ENCODE data around the gene ARID3A. TPM values are rescaled to one million over a fixed set of nuclear protein-coding genes. Genes with fewer than 3 reads are reported as not detected.

ARID3A gene
- total and polyA plus RNA-seq, 2 of the 8 experiments (the other 6 are each of a cell fraction or from before 2014, with no cell fraction given) = 40.5 to 77.4 TPM

GRCh38 chr19:955803-956765 is 30.2 kb downstream of the ARID3A start:
- Histone ChIP-seq H2AFZ (ENCODE audit: low read length) (no peak overlapping the region), H3K56ac (replicated peaks; ENCODE audit: insufficient read length, low read depth, low read length) (no peak overlapping the region), H3K79me1 (ENCODE audit: low read depth, low read length) (peaks cover 11% of the 10 kb centered on the region), H3K27me3 (replicated peaks in 1 of 4; ENCODE audit: control insufficient read depth in 3 of 4, extremely low read depth in 1 of 4, insufficient read depth in 3 of 4, low read length in 3 of 4) (no peaks in the 10 kb centered on the region), H4K5ac (ENCODE audit: insufficient read length, low read depth, low read length) (peak overlapping the region; percentile 36), H2BK5ac (ENCODE audit: low read depth, low read length) (peak overlapping the region; percentile 78), H3K23ac (ENCODE audit: insufficient read length) (no peak overlapping the region), H2BK20ac (ENCODE audit: low read length) (peak overlapping the region; percentile 48; the same call in 1 of the 2 replicates), H3K4me2 (ENCODE audit: insufficient read depth in 1 of 2, low read depth in 2 of 2, low read length in 2 of 2) (no peak overlapping the region; a peak in 1 of 4 replicates), H3K14ac (ENCODE audit: insufficient read length) (no peak overlapping the region), H2BK120ac (replicated peaks; ENCODE audit: low read depth, low read length) (peak overlapping the region; percentile 33), H3K79me2 (ENCODE audit: control insufficient read depth in 1 of 2, insufficient read depth in 2 of 2, low read length in 2 of 2) (peaks cover 0 to 29% of the 10 kb centered on the region in 2 experiments; a peak in 1 of 4 replicates), H3K18ac (ENCODE audit: extremely low read depth, low read length) (peak overlapping the region; percentile 83), H3K27ac (ENCODE audit: low read depth, low read length) (peak overlapping the region; percentile 51; the same call in 1 of the 2 replicates), H4K91ac (replicated peaks; ENCODE audit: insufficient read length, low read length) (peak overlapping the region; percentile 87), H3K36me3 (ENCODE audit: control insufficient read depth in 2 of 4, insufficient read depth in 4 of 4, low read length in 3 of 4) (no peaks in the 10 kb centered on the region), H3K4me3 (ENCODE audit: extremely low read depth in 1 of 4, insufficient read depth in 2 of 4, low read depth in 3 of 4, low read length in 4 of 4) (no peak overlapping the region), H2BK12ac (ENCODE audit: low read depth, low read length) (peak overlapping the region; percentile 75; the same call in 1 of the 2 replicates), H2BK15ac (ENCODE audit: low read length) (0 out of 2 replicates have a peak overlapping the region, but pooled peaks have one; percentile 88), H3K4ac (replicated peaks; ENCODE audit: insufficient read length, low read depth, low read length) (no peak overlapping the region), H3K9me3 (ENCODE audit: insufficient read depth in 2 of 2, low read depth in 1 of 2, low read length in 1 of 2) (no peaks in the 10 kb centered on the region), H3K9ac (replicated peaks in 1 of 4; ENCODE audit: extremely low read depth in 1 of 4, low read depth in 3 of 4, low read length in 3 of 4) (no peak overlapping the region; a peak in 1 of 7 replicates), H4K20me1 (replicated peaks in 1 of 2; ENCODE audit: control insufficient read depth in 1 of 2, insufficient read depth in 2 of 2, low read length in 2 of 2) (peaks cover 0 to 1% of the 10 kb centered on the region in 2 experiments), H3K23me2 (ENCODE audit: low read depth, low read length) (no peaks in the 10 kb centered on the region; the same call in 1 of the 2 replicates), H2AK5ac (ENCODE audit: low read depth, low read length) (0 out of 2 replicates have a peak overlapping the region, but pooled peaks have one; percentile 28), H4K8ac (ENCODE audit: extremely low read depth, insufficient read depth, low read length) (peak overlapping the region; percentile 53), H3K4me1 (replicated peaks in 1 of 4; ENCODE audit: control insufficient read depth in 3 of 4, insufficient read depth in 4 of 4, low read length in 3 of 4) (peaks cover 5 to 52% (median 28%) of the 10 kb centered on the region in 4 experiments)
- TF ChIP-seq, protein P1, sequence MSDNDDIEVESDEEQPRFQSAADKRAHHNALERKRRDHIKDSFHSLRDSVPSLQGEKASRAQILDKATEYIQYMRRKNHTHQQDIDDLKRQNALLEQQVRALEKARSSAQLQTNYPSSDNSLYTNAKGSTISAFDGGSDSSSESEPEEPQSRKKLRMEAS (IDR thresholded peaks at IDR 0.05) = no peak
- TF ChIP-seq FOSL1 (IDR thresholded peaks at IDR 0.05; ENCODE audit: insufficient read depth, low read depth, low read length) (no peak), TEAD4 (IDR thresholded peaks at IDR 0.05; ENCODE audit: low read depth, low read length) (0 out of 2 replicates have a peak, but pooled peaks have one; percentile 44)
- ChIA-PET CTCF (ENCODE audit: partially characterized antibody) (interaction anchor here (0.6 to 3.6 kb wide), 8 partner anchors 9 to 264 kb away, joined by 3 to 16 read pairs (median 3); no protein-coding TSS in a partner anchor), POLR2A (ENCODE audit: partially characterized antibody) (interaction anchor here (0.6 to 2.3 kb wide), 11 partner anchors 9 to 93 kb away, joined by 3 to 10 read pairs (median 3); partner anchors contain the start of genes CNN2 and WDR18)
- WGBS, 2 experiments (ENCODE audit: extremely low coverage in 1 of 2, insufficient coverage in 1 of 2, insufficient read length in 1 of 2, insufficient replicate concordance in 2 of 2, low coverage in 1 of 2, low lambda C conversion rate in 2 of 2, missing lambda C conversion rate in 1 of 2) = 89% methylated on average over 46 of the region's 55 CpGs; no CpG with 5 or more reads in 1 of the 2 experiments
- FAIRE-seq (no peak), DNase-seq (ENCODE audit: low read depth in 1 of 2, low spot score in 2 of 2) (no peak)
